Osteocyte (in vitro differentiated cells): ENCODE results near the gene ITGAD. TPM values are rescaled to one million over a fixed set of nuclear protein-coding genes. Genes with fewer than 3 reads are reported as not detected.

ENCODE experiments used
- DNase-seq: peaks from one replicate; pipeline ENCODE4 v3.0.0; 2021; ENCODE audit warnings: mixed read lengths; ENCODE audit not compliant: unreplicated experiment; ENCODE audit errors: extremely low spot score
- H3K27ac Mint-ChIP-seq: one replicate; pipeline ENCODE4 v1.8.0; 2021; ENCODE audit warnings: mild to moderate bottlenecking, mixed read lengths; ENCODE audit not compliant: unreplicated experiment
- H3K27me3 Mint-ChIP-seq: one replicate; pipeline ENCODE4 v1.8.0; 2021; ENCODE audit warnings: mixed read lengths; ENCODE audit not compliant: unreplicated experiment
- H3K36me3 Mint-ChIP-seq: one replicate; pipeline ENCODE4 v1.8.0; 2021; ENCODE audit warnings: mixed read lengths; ENCODE audit not compliant: unreplicated experiment
- H3K4me1 Mint-ChIP-seq: one replicate; pipeline ENCODE4 v1.8.0; 2021; ENCODE audit warnings: mixed read lengths; ENCODE audit not compliant: unreplicated experiment
- H3K4me3 Mint-ChIP-seq: one replicate; pipeline ENCODE4 v1.8.0; 2021; ENCODE audit warnings: mild to moderate bottlenecking, moderate library complexity, mixed read lengths; ENCODE audit not compliant: unreplicated experiment
- H3K9me3 Mint-ChIP-seq: one replicate; pipeline ENCODE4 v1.8.0; 2021; ENCODE audit warnings: mixed read lengths; ENCODE audit not compliant: unreplicated experiment
- CTCF ChIP-seq: fragments of 200-600 bp; sonication (generic); IDR thresholded peaks from 2 replicates; pipeline ENCODE4 v1.5.0; 2021; ENCODE audit warnings: antibody characterized with exemption, mild to moderate bottlenecking, moderate library complexity
- total RNA-seq: library from RNA; stranded (reverse); gene quantifications from 2 replicates; pipeline ENCODE4 v1.2.1, GENCODE V29; 2021

The ITGAD gene
- total RNA-seq, 1 donor from 2014 or later: not detected

- no peak overlapping the region for H3K4me3 Mint-ChIP-seq
- H3K9me3 Mint-ChIP-seq: peaks cover 5% of the 10 kb centered on the region
- TF ChIP-seq CTCF: no peak
- no peaks in the 10 kb centered on the region for H3K36me3 Mint-ChIP-seq
- no peak overlapping the region for H3K27ac Mint-ChIP-seq
- H3K4me1 Mint-ChIP-seq: no peaks in the 10 kb centered on the region
- no peaks in the 10 kb centered on the region for H3K27me3 Mint-ChIP-seq
- no peak for DNase-seq
Measured at GRCh38 chr16:31397096-31397660, 4.0 kb downstream of the ITGAD start.

- Mint-ChIP-seq H3K27me3 (no peaks in the 10 kb centered on the region), H3K9me3 (peaks cover 5% of the 10 kb centered on the region)
Measured at GRCh38 chr16:31397701-31398100, 4.6 kb downstream of the ITGAD start.

GRCh38 chr16:31400191-31400590 is 7.1 kb downstream of the ITGAD start:
- H3K36me3 Mint-ChIP-seq: no peaks in the 10 kb centered on the region
- no peak overlapping the region for H3K27ac Mint-ChIP-seq
- no peaks in the 10 kb centered on the region for H3K27me3 Mint-ChIP-seq
- H3K9me3 Mint-ChIP-seq: peaks cover 5% of the 10 kb centered on the region
- no peak for DNase-seq
- no peak for TF ChIP-seq CTCF
- H3K4me3 Mint-ChIP-seq: no peak overlapping the region
- no peaks in the 10 kb centered on the region for H3K4me1 Mint-ChIP-seq

More at GRCh38 chr16:31397701-31398100, 4.6 kb downstream of the ITGAD start:
- no peak for DNase-seq
- no peaks in the 10 kb centered on the region for H3K36me3 Mint-ChIP-seq
- TF ChIP-seq CTCF: no peak
- H3K4me3 Mint-ChIP-seq: no peak overlapping the region
- H3K4me1 Mint-ChIP-seq: no peaks in the 10 kb centered on the region
- H3K27ac Mint-ChIP-seq: no peak overlapping the region

GRCh38 chr16:31401436-31401835 is 8.3 kb downstream of the ITGAD start:
- TF ChIP-seq CTCF: no peak
- no peak for DNase-seq
- no peaks in the 10 kb centered on the region for H3K27me3 Mint-ChIP-seq
- H3K36me3 Mint-ChIP-seq: no peaks in the 10 kb centered on the region
- H3K9me3 Mint-ChIP-seq: peaks cover 5% of the 10 kb centered on the region
- H3K27ac Mint-ChIP-seq: no peak overlapping the region
- H3K4me3 Mint-ChIP-seq: no peak overlapping the region
- no peaks in the 10 kb centered on the region for H3K4me1 Mint-ChIP-seq

GRCh38 chr16:31402687-31403086 is 9.6 kb downstream of the ITGAD start:
- H3K36me3 Mint-ChIP-seq: no peaks in the 10 kb centered on the region
- H3K27me3 Mint-ChIP-seq: no peaks in the 10 kb centered on the region
- H3K27ac Mint-ChIP-seq: no peak overlapping the region
- H3K4me1 Mint-ChIP-seq: no peaks in the 10 kb centered on the region
- DNase-seq: no peak
- H3K9me3 Mint-ChIP-seq: peaks cover 5% of the 10 kb centered on the region
- no peak overlapping the region for H3K4me3 Mint-ChIP-seq
- no peak for TF ChIP-seq CTCF
